Liver (tissue), 9 donors: Measurements from ENCODE around the gene HGD. TPM values are rescaled to one million over a fixed set of nuclear protein-coding genes. Genes with fewer than 3 reads are reported as not detected.

Source experiments
- DNase-seq: peaks from one replicate; pipeline ENCODE4 v3.0.0-alpha.2; 2017; ENCODE audit warnings: low spot score
- H3K27ac ChIP-seq, 2 donors: one replicate each; pipeline ENCODE4 v1.7.0; 2013; ENCODE audit warnings: inconsistent platforms in 2 of 2, low read length in 2 of 2, control low read depth in 1 of 2, low read depth in 1 of 2, mild to moderate bottlenecking in 1 of 2
- H3K27me3 ChIP-seq, 4 donors: one replicate each; pipeline versions ENCODE4 v1.6.1 to v1.7.0; 2013; ENCODE audit warnings: low read length in 3 of 4, inconsistent platforms in 1 of 4, mild to moderate bottlenecking in 1 of 4, moderate library complexity in 1 of 4; ENCODE audit not compliant: control insufficient read depth in 4 of 4, insufficient read depth in 4 of 4
- H3K36me3 ChIP-seq, 4 donors: one replicate each; pipeline versions ENCODE4 v1.6.1 to v1.7.0; 2013; ENCODE audit warnings: low read length in 3 of 4, mild to moderate bottlenecking in 3 of 4, low read depth in 1 of 4, moderate library complexity in 1 of 4; ENCODE audit not compliant: control insufficient read depth in 4 of 4, insufficient read depth in 3 of 4
- H3K4me1 ChIP-seq, 4 donors: one replicate each; pipeline versions ENCODE4 v1.6.1 to v1.7.0; 2013; ENCODE audit warnings: low read length in 3 of 4, mild to moderate bottlenecking in 3 of 4, moderate library complexity in 1 of 4; ENCODE audit not compliant: control insufficient read depth in 4 of 4, insufficient read depth in 4 of 4
- H3K4me3 ChIP-seq, 3 donors: one replicate each; pipeline versions ENCODE4 v1.6.1 to v1.7.0; 2013; ENCODE audit warnings: low read length in 3 of 3, control low read depth in 1 of 3, low read depth in 1 of 3, mild to moderate bottlenecking in 1 of 3
- H3K9ac ChIP-seq, 2 donors: one replicate each; pipeline ENCODE4 v1.7.0; 2013; ENCODE audit warnings: low read length in 2 of 2, mild to moderate bottlenecking in 2 of 2, moderate library complexity in 2 of 2, control low read depth in 1 of 2, low read depth in 1 of 2
- H3K9me3 ChIP-seq, 4 donors: one replicate each; pipeline versions ENCODE4 v1.6.1 to v1.7.0; 2013; ENCODE audit warnings: low read length in 3 of 4; ENCODE audit not compliant: control insufficient read depth in 4 of 4
- ATF3 ChIP-seq: IDR thresholded peaks from 2 replicates; pipeline ENCODE4 v1.6.1; 2016; ENCODE audit warnings: antibody characterized with exemption
- EGR1 ChIP-seq, 2 donors: IDR thresholded peaks; 2 replicates each; pipeline ENCODE4 v1.6.1; 2016 to 2018; ENCODE audit warnings: antibody characterized with exemption in 2 of 2, low read depth in 2 of 2
- FOXA1 ChIP-seq: IDR thresholded peaks from 2 replicates; pipeline ENCODE4 v1.6.1; 2016; ENCODE audit warnings: antibody characterized with exemption
- FOXA2 ChIP-seq: IDR thresholded peaks from 2 replicates; pipeline ENCODE4 v1.6.1; 2016; ENCODE audit warnings: antibody characterized with exemption
- GABPA ChIP-seq, 2 donors: IDR thresholded peaks in 1 of 2; conservative IDR thresholded peaks in 1 of 2; 2 replicates each; pipeline ENCODE4 v1.6.1; 2016; ENCODE audit warnings: antibody characterized with exemption in 2 of 2, mild to moderate bottlenecking in 1 of 2, moderate library complexity in 1 of 2
- HNF4A ChIP-seq, 2 donors: conservative IDR thresholded peaks; 2 replicates each; pipeline ENCODE4 v1.6.1; 2016; ENCODE audit warnings: antibody characterized with exemption in 2 of 2, mild to moderate bottlenecking in 2 of 2
- HNF4G ChIP-seq: IDR thresholded peaks from 2 replicates; pipeline ENCODE4 v1.6.1; 2016; ENCODE audit warnings: antibody characterized with exemption
- JUND ChIP-seq, 2 donors: IDR thresholded peaks; 2 replicates each; pipeline ENCODE4 v1.6.1; 2016; ENCODE audit warnings: antibody characterized with exemption in 2 of 2
- MAX ChIP-seq: IDR thresholded peaks from 2 replicates; pipeline ENCODE4 v1.6.1; 2016; ENCODE audit warnings: antibody characterized with exemption
- NR2F2 ChIP-seq: IDR thresholded peaks from 2 replicates; pipeline ENCODE4 v1.6.1; 2016; ENCODE audit warnings: antibody characterized with exemption
- RAD21 ChIP-seq, 2 donors: IDR thresholded peaks; 2 replicates each; pipeline ENCODE4 v1.6.1; 2016; ENCODE audit warnings: antibody characterized with exemption in 2 of 2, mild to moderate bottlenecking in 2 of 2
- REST ChIP-seq: IDR thresholded peaks from 2 replicates; pipeline ENCODE4 v1.6.1; 2016; ENCODE audit warnings: antibody characterized with exemption, mild to moderate bottlenecking
- RXRA ChIP-seq, 2 donors: IDR thresholded peaks; 2 replicates each; pipeline ENCODE4 v1.6.1; 2017 to 2018; ENCODE audit warnings: antibody characterized with exemption in 2 of 2, mild to moderate bottlenecking in 1 of 2
- SP1 ChIP-seq: IDR thresholded peaks from 2 replicates; pipeline ENCODE4 v1.6.1; 2018; ENCODE audit warnings: antibody characterized with exemption, mild to moderate bottlenecking
- TAF1 ChIP-seq: conservative IDR thresholded peaks from 2 replicates; pipeline ENCODE4 v1.6.1; 2016; ENCODE audit warnings: antibody characterized with exemption, mild to moderate bottlenecking
- YY1 ChIP-seq: IDR thresholded peaks from 2 replicates; pipeline ENCODE4 v1.6.1; 2016; ENCODE audit warnings: antibody characterized with exemption, mild to moderate bottlenecking
- WGBS: extraction: QIAGEN DNeasy Blood & Tissue Kit; methylation state at CpG from one replicate; pipeline ENCODE4 v1.1.7; 2013; 5-methylcytosine and 5-hydroxymethylcytosine counted together
- polyA plus RNA-seq, 2 donors: library from polyadenylated mRNA; stranded (reverse) in 1 of 2; unstranded in 1 of 2; fragments of 200-250 nt in 1 of 2; fragments of >200 nt in 1 of 2; fragmentation: Nextera tagmentation in 1 of 2; extraction: Ambion mirVana in 1 of 2; gene quantifications; one replicate each; pipeline versions ENCODE4 v1.2.1 to v1.2.3, GENCODE V29; 2013 to 2015
- total RNA-seq, 2 donors: library from RNA; depleted of rRNA; stranded (reverse); fragments of >200 nt; gene quantifications; one replicate each; pipeline ENCODE4 v1.2.3, GENCODE V29; 2014
- TF ChIP-seq, protein P1 (sequence below): fragments of 150-350 bp; IDR thresholded peaks from 2 replicates; pipeline ENCODE4 v1.5.1; 2017; ENCODE audit warnings: improper control_type of control experiment, low read depth, low read length; ENCODE audit not compliant: missing input control
- TF ChIP-seq, protein P2 (sequence below): IDR thresholded peaks from 2 replicates; pipeline ENCODE4 v1.6.1; 2016; ENCODE audit warnings: antibody characterized with exemption
- donor health status: healthy.
- donor health status: healthy.
- donor health status: healthy.
- donor health status: healthy.
- donor health status: healthy.

Gene HGD
- total and polyA plus RNA-seq, 4 donors: 83.5 to 326 (median 246) TPM

DNA sequence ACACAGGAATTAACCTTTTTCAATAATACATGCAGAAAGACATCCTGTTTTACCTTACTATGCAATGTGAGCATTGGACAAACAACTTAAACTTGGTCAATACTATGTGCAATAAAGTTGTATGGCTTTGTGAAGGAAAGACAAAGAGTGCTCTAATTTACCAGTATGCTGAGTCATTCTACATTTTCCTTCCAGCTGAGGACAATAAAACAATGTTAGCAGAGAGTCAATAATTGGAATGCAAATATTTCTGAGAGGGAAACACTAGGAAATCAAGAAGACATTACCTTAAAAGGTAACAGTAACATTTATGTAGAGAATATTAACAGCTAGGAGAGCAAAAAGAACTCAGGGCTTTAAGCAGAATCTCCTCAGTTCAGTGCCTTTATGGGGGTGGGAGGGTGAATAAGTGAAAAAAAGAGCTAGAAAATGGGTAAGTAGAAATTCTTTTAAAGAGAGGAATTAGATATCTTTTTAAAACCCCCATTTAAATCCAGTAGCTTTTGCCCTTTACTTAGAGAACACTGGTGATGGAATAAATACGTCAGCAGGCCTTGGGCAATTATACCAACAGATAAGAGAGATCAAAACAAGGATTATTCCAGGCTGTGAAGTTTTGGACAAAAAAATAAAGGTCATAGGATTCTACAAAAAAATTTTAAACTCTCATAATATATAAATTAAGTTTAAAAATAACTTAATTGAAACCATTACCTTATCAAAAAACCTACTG lies 11.6 kb upstream of the HGD start:
- WGBS: 44% methylated on average over 1 of the region's 1 CpG
- peaks cover 0 to 14% (median 6%) of the 10 kb centered on the region in 4 donors for H3K4me1 ChIP-seq
- TF ChIP-seq, protein P1, sequence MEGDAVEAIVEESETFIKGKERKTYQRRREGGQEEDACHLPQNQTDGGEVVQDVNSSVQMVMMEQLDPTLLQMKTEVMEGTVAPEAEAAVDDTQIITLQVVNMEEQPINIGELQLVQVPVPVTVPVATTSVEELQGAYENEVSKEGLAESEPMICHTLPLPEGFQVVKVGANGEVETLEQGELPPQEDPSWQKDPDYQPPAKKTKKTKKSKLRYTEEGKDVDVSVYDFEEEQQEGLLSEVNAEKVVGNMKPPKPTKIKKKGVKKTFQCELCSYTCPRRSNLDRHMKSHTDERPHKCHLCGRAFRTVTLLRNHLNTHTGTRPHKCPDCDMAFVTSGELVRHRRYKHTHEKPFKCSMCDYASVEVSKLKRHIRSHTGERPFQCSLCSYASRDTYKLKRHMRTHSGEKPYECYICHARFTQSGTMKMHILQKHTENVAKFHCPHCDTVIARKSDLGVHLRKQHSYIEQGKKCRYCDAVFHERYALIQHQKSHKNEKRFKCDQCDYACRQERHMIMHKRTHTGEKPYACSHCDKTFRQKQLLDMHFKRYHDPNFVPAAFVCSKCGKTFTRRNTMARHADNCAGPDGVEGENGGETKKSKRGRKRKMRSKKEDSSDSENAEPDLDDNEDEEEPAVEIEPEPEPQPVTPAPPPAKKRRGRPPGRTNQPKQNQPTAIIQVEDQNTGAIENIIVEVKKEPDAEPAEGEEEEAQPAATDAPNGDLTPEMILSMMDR: no peak
- no peak for TF ChIP-seq FOXA2
- no peak for TF ChIP-seq TAF1
- TF ChIP-seq SP1: peak; percentile 49
- TF ChIP-seq ATF3: peak; percentile 74
- no peak for TF ChIP-seq RAD21 (IDR thresholded peaks at IDR 0.05)
- TF ChIP-seq, protein P2, sequence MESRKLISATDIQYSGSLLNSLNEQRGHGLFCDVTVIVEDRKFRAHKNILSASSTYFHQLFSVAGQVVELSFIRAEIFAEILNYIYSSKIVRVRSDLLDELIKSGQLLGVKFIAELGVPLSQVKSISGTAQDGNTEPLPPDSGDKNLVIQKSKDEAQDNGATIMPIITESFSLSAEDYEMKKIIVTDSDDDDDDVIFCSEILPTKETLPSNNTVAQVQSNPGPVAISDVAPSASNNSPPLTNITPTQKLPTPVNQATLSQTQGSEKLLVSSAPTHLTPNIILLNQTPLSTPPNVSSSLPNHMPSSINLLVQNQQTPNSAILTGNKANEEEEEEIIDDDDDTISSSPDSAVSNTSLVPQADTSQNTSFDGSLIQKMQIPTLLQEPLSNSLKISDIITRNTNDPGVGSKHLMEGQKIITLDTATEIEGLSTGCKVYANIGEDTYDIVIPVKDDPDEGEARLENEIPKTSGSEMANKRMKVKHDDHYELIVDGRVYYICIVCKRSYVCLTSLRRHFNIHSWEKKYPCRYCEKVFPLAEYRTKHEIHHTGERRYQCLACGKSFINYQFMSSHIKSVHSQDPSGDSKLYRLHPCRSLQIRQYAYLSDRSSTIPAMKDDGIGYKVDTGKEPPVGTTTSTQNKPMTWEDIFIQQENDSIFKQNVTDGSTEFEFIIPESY: no peak
- TF ChIP-seq FOXA1: no peak
- peak; percentile 51 to 63 for TF ChIP-seq HNF4A (conservative IDR thresholded peaks at IDR 0.05)
- TF ChIP-seq HNF4G: no peak
- peak; percentile 54 for TF ChIP-seq YY1
- peak; percentile 17 for TF ChIP-seq MAX
- TF ChIP-seq EGR1 (IDR thresholded peaks at IDR 0.05; ENCODE audit: low read depth in 2 of 2): peak in 1 of 2 donors; percentile 36
- TF ChIP-seq JUND (IDR thresholded peaks at IDR 0.05): peak; percentile 52 to 75
- TF ChIP-seq NR2F2: no peak
- peak; percentile 20 to 54 for TF ChIP-seq RXRA (IDR thresholded peaks at IDR 0.05)
- no peak for TF ChIP-seq REST
- no peak for TF ChIP-seq GABPA (IDR thresholded peaks at IDR 0.05 in 1 of 2, conservative IDR thresholded peaks at IDR 0.05 in 1 of 2)
- peak overlapping the region in 1 of 2 donors; percentile 77 for H3K9ac ChIP-seq
- no peaks in the 10 kb centered on the region for H3K27me3 ChIP-seq
- no peak overlapping the region for H3K4me3 ChIP-seq
- H3K36me3 ChIP-seq: peaks cover 0 to 5% (median 0%) of the 10 kb centered on the region in 4 donors
- peak overlapping the region; percentile 81 to 88 for H3K27ac ChIP-seq
- H3K9me3 ChIP-seq: no peaks in the 10 kb centered on the region
- DNase-seq: no peak
